Natural killer cell (primary cell): ENCODE measurements around the gene TNIK. TPM values are rescaled to one million over a fixed set of nuclear protein-coding genes. Genes with fewer than 3 reads are reported as not detected.

Experiments used
- ATAC-seq, 3 donors: fragments of 150-1000 bp in 2 of 3; fragments of 200-7000 bp in 1 of 3; cut with Tn5 transposase; 1 replicate in 1 of 3; 2 replicates in 2 of 3; pipeline ENCODE4 v1.10.0; 2021; ENCODE audit warnings: mild to moderate bottlenecking in 2 of 3, moderate library complexity in 2 of 3
- DNase-seq, 2 donors: peaks; one replicate each; pipeline versions ENCODE4 v3.0.0 to v3.0.0-alpha.2; 2013 to 2021; ENCODE audit warnings: mixed read lengths in 1 of 2
- H3K27ac ChIP-seq: one replicate; pipeline ENCODE4 v1.5.1; 2013; ENCODE audit warnings: mild to moderate bottlenecking, low read length
- H3K27me3 ChIP-seq: one replicate; pipeline ENCODE4 v1.6.1; 2013; ENCODE audit warnings: low read length; ENCODE audit not compliant: control insufficient read depth, insufficient read depth
- H3K36me3 ChIP-seq: one replicate; pipeline ENCODE4 v1.6.1; 2013; ENCODE audit warnings: low read length; ENCODE audit not compliant: control insufficient read depth, insufficient read depth
- H3K4me1 ChIP-seq: one replicate; pipeline ENCODE4 v1.6.1; 2013; ENCODE audit warnings: low read length; ENCODE audit not compliant: control insufficient read depth, insufficient read depth
- H3K4me3 ChIP-seq: one replicate; pipeline ENCODE4 v1.5.1; 2013; ENCODE audit warnings: low read length
- H3K9me3 ChIP-seq: one replicate; pipeline ENCODE4 v1.6.1; 2013; ENCODE audit warnings: low read length; ENCODE audit not compliant: control insufficient read depth, insufficient read depth
- H3K27ac Mint-ChIP-seq, 2 donors: one replicate each; pipeline ENCODE4 v1.8.0; 2022; ENCODE audit warnings: mild to moderate bottlenecking in 2 of 2, mixed read lengths in 2 of 2, moderate library complexity in 1 of 2
- H3K27me3 Mint-ChIP-seq, 2 donors: one replicate each; pipeline ENCODE4 v1.8.0; 2022; ENCODE audit warnings: low read depth in 2 of 2, mixed read lengths in 2 of 2
- H3K36me3 Mint-ChIP-seq: one replicate; pipeline ENCODE4 v1.8.0; 2022; ENCODE audit warnings: mixed read lengths
- H3K4me1 Mint-ChIP-seq, 2 donors: one replicate each; pipeline ENCODE4 v1.8.0; 2022; ENCODE audit warnings: mixed read lengths in 2 of 2
- H3K4me3 Mint-ChIP-seq: one replicate; pipeline ENCODE4 v1.8.0; 2022; ENCODE audit warnings: mild to moderate bottlenecking, moderate library complexity, mixed read lengths
- H3K9me3 Mint-ChIP-seq, 2 donors: one replicate each; pipeline ENCODE4 v1.8.0; 2022; ENCODE audit warnings: mixed read lengths in 2 of 2
- CTCF ChIP-seq: fragments of 200-600 bp; IDR thresholded peaks from one replicate; pipeline ENCODE4 v1.8.0; 2022; ENCODE audit warnings: antibody characterized with exemption
- WGBS: methylation state at CpG from one replicate; pipeline ENCODE4 v1.1.7; 2013; ENCODE audit warnings: missing lambda C conversion rate; ENCODE audit not compliant: insufficient coverage; 5-methylcytosine and 5-hydroxymethylcytosine counted together
- intact Hi-C: fragments of 100-400 bp; cut with micrococcal nuclease; formaldehyde crosslinking; loops from one replicate; pipeline ENCODE4 v1.14.2; 2022
- total RNA-seq, 4 donors: library from RNA; stranded (reverse); fragments of 120-200 nt in 1 of 4; gene quantifications; one replicate each; pipeline versions ENCODE4 v1.2.3 to v1.2.4, GENCODE V29; 2013 to 2022

TNIK gene
- total RNA-seq, 3 donors from 2014 or later (not counting 1 experiment from before 2014, with no cell fraction given) = 93.7 to 122 (median 119) TPM

GRCh38 chr3:171044384-171044783 lies 415.8 kb downstream of the TNIK start:
- WGBS = 100% methylated on average over 1 of the region's 1 CpG
- Histone ChIP-seq H3K9me3 (no peaks in the 10 kb centered on the region), H3K4me1 (no peaks in the 10 kb centered on the region), H3K27ac (no peak overlapping the region), H3K4me3 (no peak overlapping the region), H3K36me3 (no peaks in the 10 kb centered on the region), H3K27me3 (no peaks in the 10 kb centered on the region)
- Mint-ChIP-seq H3K4me1 (no peaks in the 10 kb centered on the region), H3K27me3 (peaks cover 13 to 16% of the 10 kb centered on the region in 2 donors), H3K36me3 (no peaks in the 10 kb centered on the region), H3K9me3 (no peaks in the 10 kb centered on the region), H3K4me3 (no peak overlapping the region), H3K27ac (no peak overlapping the region)
- no peak for DNase-seq
- intact Hi-C loops = no loop called here
- TF ChIP-seq CTCF = no peak
- ATAC-seq = no peak

- Mint-ChIP-seq H3K9me3 (no peaks in the 10 kb centered on the region), H3K4me1 (no peaks in the 10 kb centered on the region), H3K27me3 (peaks cover 23 to 55% of the 10 kb centered on the region in 2 donors), H3K27ac (no peak overlapping the region), H3K4me3 (no peak overlapping the region), H3K36me3 (no peaks in the 10 kb centered on the region)
- no peaks in the 10 kb centered on the region for H3K4me1 ChIP-seq
- 83% methylated on average over 1 of the region's 1 CpG for WGBS
- no peaks in the 10 kb centered on the region for H3K27me3 ChIP-seq
- DNase-seq = no peak
- ATAC-seq = no peak
- TF ChIP-seq CTCF = no peak
- no peak overlapping the region for H3K27ac ChIP-seq
- no peaks in the 10 kb centered on the region for H3K36me3 ChIP-seq
- no peak overlapping the region for H3K4me3 ChIP-seq
- H3K9me3 ChIP-seq = no peaks in the 10 kb centered on the region
- intact Hi-C loops = no loop called here
These were observed 420.5 kb downstream of the TNIK start for GRCh38 chr3:171039674-171040073.

GRCh38 chr3:171038342-171038741 lies 421.9 kb downstream of the TNIK start:
- Mint-ChIP-seq H3K4me3 (no peak overlapping the region), H3K27me3 (peaks cover 28 to 68% of the 10 kb centered on the region in 2 donors), H3K27ac (no peak overlapping the region), H3K36me3 (no peaks in the 10 kb centered on the region), H3K9me3 (no peaks in the 10 kb centered on the region), H3K4me1 (no peaks in the 10 kb centered on the region)
- Histone ChIP-seq H3K4me3 (no peak overlapping the region), H3K27me3 (no peaks in the 10 kb centered on the region), H3K9me3 (no peaks in the 10 kb centered on the region), H3K4me1 (no peaks in the 10 kb centered on the region), H3K27ac (no peak overlapping the region), H3K36me3 (no peaks in the 10 kb centered on the region)
- intact Hi-C loops = no loop called here
- no peak for DNase-seq
- 80% methylated on average over 1 of the region's 1 CpG for WGBS
- TF ChIP-seq CTCF = no peak
- ATAC-seq = no peak

- DNase-seq = no peak
- H3K9me3 ChIP-seq = no peaks in the 10 kb centered on the region
- intact Hi-C loops = no loop called here
- peaks cover 6% of the 10 kb centered on the region for H3K27me3 ChIP-seq
- no peak overlapping the region for H3K4me3 Mint-ChIP-seq
- no peaks in the 10 kb centered on the region for H3K36me3 ChIP-seq
- H3K27ac ChIP-seq = no peak overlapping the region
- H3K36me3 Mint-ChIP-seq = no peaks in the 10 kb centered on the region
- no peaks in the 10 kb centered on the region for H3K9me3 Mint-ChIP-seq
- WGBS = 65% methylated on average over 6 of the region's 8 CpGs
- TF ChIP-seq CTCF = no peak
- H3K27me3 Mint-ChIP-seq = peaks cover 17 to 23% of the 10 kb centered on the region in 2 donors
- H3K4me3 ChIP-seq = no peak overlapping the region
- H3K27ac Mint-ChIP-seq = no peak overlapping the region
- no peaks in the 10 kb centered on the region for H3K4me1 Mint-ChIP-seq
- H3K4me1 ChIP-seq = peaks cover 17% of the 10 kb centered on the region
- peak in 1 of 3 donors; percentile 46 for ATAC-seq
These were observed 431.4 kb downstream of the TNIK start for GRCh38 chr3:171028779-171029232.
